GM10266 (cell line): ENCODE results near the gene OR51D1.

Experiments
- DNase-seq: peaks from one replicate; pipeline ENCODE4 v3.0.0; 2012; ENCODE audit errors: extremely low spot score
- TF ChIP-seq, protein P1 (sequence below): IDR thresholded peaks from 2 replicates; pipeline ENCODE4 v1.5.1; 2012; ENCODE audit warnings: mild to moderate bottlenecking, low read depth; ENCODE audit not compliant: control insufficient read depth, insufficient read depth; ENCODE audit errors: missing control alignments

The OR51D1 gene

GRCh38 chr11:4610258-4610935, 26.9 kb upstream of the OR51D1 start:
- TF ChIP-seq, protein P1, sequence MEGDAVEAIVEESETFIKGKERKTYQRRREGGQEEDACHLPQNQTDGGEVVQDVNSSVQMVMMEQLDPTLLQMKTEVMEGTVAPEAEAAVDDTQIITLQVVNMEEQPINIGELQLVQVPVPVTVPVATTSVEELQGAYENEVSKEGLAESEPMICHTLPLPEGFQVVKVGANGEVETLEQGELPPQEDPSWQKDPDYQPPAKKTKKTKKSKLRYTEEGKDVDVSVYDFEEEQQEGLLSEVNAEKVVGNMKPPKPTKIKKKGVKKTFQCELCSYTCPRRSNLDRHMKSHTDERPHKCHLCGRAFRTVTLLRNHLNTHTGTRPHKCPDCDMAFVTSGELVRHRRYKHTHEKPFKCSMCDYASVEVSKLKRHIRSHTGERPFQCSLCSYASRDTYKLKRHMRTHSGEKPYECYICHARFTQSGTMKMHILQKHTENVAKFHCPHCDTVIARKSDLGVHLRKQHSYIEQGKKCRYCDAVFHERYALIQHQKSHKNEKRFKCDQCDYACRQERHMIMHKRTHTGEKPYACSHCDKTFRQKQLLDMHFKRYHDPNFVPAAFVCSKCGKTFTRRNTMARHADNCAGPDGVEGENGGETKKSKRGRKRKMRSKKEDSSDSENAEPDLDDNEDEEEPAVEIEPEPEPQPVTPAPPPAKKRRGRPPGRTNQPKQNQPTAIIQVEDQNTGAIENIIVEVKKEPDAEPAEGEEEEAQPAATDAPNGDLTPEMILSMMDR, result no peak
- no peak for DNase-seq

- TF ChIP-seq, protein P1, result no peak
- no peak for DNase-seq
Observed at GRCh38 chr11:4611986-4612385, 25.3 kb upstream of the OR51D1 start.

DNA sequence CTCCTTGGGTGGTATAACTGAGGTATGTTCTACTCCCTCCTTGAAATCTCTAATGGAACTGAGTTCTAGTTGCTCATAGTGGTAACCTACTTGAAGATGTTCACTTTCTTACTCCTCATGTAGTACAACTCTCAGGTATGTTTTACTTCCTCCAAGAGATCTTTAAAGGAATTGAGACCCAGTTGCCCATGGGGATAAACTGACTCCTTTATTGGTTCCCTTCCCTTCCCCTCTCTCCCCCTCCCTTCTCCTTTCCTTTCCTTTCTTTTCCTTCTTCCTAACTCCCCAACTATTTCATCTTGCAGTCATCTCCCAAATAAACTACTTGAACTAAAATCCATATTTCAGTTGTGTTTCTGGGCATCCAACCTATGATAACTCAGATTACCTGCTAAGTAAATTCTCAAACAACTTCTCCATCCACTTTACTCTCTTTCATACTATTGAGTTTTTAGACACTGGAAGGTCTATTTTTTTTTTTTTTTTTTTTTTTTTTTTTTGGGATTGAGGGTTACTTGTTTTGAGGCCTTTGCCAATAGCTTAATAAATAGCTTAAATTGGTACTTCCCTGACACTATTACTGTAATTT, 21.3 kb upstream of the OR51D1 start:
- TF ChIP-seq, protein P1, result no peak

DNA sequence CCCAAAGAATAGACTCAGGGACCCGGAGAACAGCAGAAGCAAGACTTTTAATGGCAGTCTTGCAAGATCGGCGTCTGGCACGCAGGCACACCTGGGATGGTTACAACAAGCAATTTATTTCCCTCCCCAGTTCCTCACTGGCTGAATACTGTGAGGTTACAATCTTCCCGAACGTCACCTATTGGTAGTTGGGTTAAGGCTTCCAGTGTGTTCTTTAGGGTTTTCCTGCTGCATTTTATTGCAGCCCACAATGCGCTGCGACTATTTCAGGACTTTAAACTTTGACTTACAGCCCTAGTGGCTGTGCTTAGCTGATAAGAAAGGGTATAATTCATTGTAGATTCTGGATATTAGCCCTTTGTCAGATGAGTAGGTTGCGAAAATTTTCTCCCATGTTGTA, 17.8 kb upstream of the OR51D1 start:
- no peak for DNase-seq
- TF ChIP-seq, protein P1, result no peak

More for the DNA sequence above, 21.3 kb upstream of the OR51D1 start:
- DNase-seq, result no peak

GRCh38 chr11:4626207-4627099, 10.8 kb upstream of the OR51D1 start:
- TF ChIP-seq, protein P1, result peak; percentile 60
- DNase-seq, result no peak

- no peak for DNase-seq
- TF ChIP-seq, protein P1, result no peak
Observed at GRCh38 chr11:4636136-4636535, 1.1 kb upstream of the OR51D1 start.
